HFF-Myc (cell line): ENCODE results near the gene RIMOC1.

ENCODE experiments used
- DNase-seq: peaks from one replicate; pipeline ENCODE4 v3.0.0-alpha.2; 2011; ENCODE audit warnings: low read depth; ENCODE audit errors: extremely low read depth
- H3K4me3 ChIP-seq: replicated peaks from 2 replicates; pipeline ENCODE4 v1.5.1; 2011; ENCODE audit warnings: low read depth, mild to moderate bottlenecking, control low read depth, low read length
- TF ChIP-seq, protein P1 (sequence below): IDR thresholded peaks from 2 replicates; pipeline ENCODE4 v1.5.1; 2012; ENCODE audit warnings: mild to moderate bottlenecking, low read depth, low read length, control low read depth; ENCODE audit errors: missing control alignments

Gene RIMOC1

DNA sequence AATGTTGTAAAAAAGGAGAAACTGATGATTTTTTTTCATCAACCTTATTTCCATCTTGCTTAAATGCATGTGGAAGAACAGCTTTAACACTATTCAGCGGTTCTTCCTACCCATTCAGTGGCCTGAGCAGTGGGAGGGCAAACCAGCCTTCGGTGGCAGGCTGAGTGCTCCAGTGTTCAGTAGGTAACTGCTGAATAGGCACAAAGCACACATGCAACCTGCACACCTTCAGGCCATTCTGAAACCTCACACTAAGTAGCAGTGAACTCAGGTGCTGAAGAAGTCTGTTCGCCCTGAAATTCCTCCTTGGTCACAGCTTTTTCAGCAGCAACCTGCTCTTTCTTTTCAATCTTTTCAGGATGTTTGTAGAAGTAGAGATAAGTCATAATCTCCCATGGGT is 47.1 kb downstream of the RIMOC1 start:
- H3K4me3 ChIP-seq = no peak overlapping the region
- TF ChIP-seq, protein P1, sequence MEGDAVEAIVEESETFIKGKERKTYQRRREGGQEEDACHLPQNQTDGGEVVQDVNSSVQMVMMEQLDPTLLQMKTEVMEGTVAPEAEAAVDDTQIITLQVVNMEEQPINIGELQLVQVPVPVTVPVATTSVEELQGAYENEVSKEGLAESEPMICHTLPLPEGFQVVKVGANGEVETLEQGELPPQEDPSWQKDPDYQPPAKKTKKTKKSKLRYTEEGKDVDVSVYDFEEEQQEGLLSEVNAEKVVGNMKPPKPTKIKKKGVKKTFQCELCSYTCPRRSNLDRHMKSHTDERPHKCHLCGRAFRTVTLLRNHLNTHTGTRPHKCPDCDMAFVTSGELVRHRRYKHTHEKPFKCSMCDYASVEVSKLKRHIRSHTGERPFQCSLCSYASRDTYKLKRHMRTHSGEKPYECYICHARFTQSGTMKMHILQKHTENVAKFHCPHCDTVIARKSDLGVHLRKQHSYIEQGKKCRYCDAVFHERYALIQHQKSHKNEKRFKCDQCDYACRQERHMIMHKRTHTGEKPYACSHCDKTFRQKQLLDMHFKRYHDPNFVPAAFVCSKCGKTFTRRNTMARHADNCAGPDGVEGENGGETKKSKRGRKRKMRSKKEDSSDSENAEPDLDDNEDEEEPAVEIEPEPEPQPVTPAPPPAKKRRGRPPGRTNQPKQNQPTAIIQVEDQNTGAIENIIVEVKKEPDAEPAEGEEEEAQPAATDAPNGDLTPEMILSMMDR = no peak
- DNase-seq = no peak
